Neural progenitor cell (in vitro differentiated cells): Measurements from ENCODE around the gene BAK1. TPM values are rescaled to one million over a fixed set of nuclear protein-coding genes. Genes with fewer than 3 reads are reported as not detected.

ENCODE experiments used
- DNase-seq: peaks from one replicate; pipeline ENCODE4 v3.0.0-alpha.2; 2016; ENCODE audit warnings: low spot score
- H2AFZ ChIP-seq: fragments of 200-600 bp; sonication (generic); replicated peaks from 2 replicates; pipeline ENCODE4 v1.6.1; 2016; ENCODE audit warnings: antibody characterized with exemption
- H3F3A ChIP-seq: fragments of 200-600 bp; sonication (generic); 2 replicates; pipeline ENCODE4 v1.6.1; 2016; ENCODE audit warnings: antibody characterized with exemption, low read depth
- H3K27ac ChIP-seq: fragments of 200-600 bp; sonication (generic); 2 replicates; pipeline ENCODE4 v1.5.1; 2016; ENCODE audit warnings: mild to moderate bottlenecking
- H3K27me3 ChIP-seq: fragments of 200-600 bp; sonication (generic); 2 replicates; pipeline ENCODE4 v1.6.1; 2016; ENCODE audit warnings: mild to moderate bottlenecking, moderate library complexity
- H3K36me3 ChIP-seq: fragments of 200-600 bp; sonication (generic); 2 replicates; pipeline ENCODE4 v1.5.1; 2016
- H3K4me1 ChIP-seq: fragments of 200-600 bp; sonication (generic); 2 replicates; pipeline ENCODE4 v1.6.1; 2016; ENCODE audit warnings: mixed run types
- H3K4me2 ChIP-seq: fragments of 200-600 bp; sonication (generic); 2 replicates; pipeline ENCODE4 v1.6.1; 2016
- H3K4me3 ChIP-seq: fragments of 200-600 bp; sonication (generic); 2 replicates; pipeline ENCODE4 v1.5.1; 2016
- H3K79me2 ChIP-seq: fragments of 200-600 bp; sonication (generic); 2 replicates; pipeline ENCODE4 v1.6.1; 2016; ENCODE audit warnings: low read depth
- H3K9ac ChIP-seq: fragments of 200-600 bp; sonication (generic); 2 replicates; pipeline ENCODE4 v1.6.1; 2016
- H3K9me3 ChIP-seq: fragments of 200-600 bp; sonication (generic); 2 replicates; pipeline ENCODE4 v1.5.1; 2016; ENCODE audit warnings: low read depth
- H4K20me1 ChIP-seq: fragments of 200-600 bp; sonication (generic); 2 replicates; pipeline ENCODE4 v1.6.1; 2016; ENCODE audit warnings: low read depth
- H3K27ac Mint-ChIP-seq: 3 replicates; pipeline ENCODE4 v1.8.0; 2021; ENCODE audit warnings: mixed read lengths
- H3K27me3 Mint-ChIP-seq: 2 replicates; pipeline ENCODE4 v1.8.0; 2022; ENCODE audit warnings: low read depth, mild to moderate bottlenecking, inconsistent platforms, moderate library complexity, mixed read lengths; ENCODE audit not compliant: insufficient read depth
- H3K36me3 Mint-ChIP-seq: 3 replicates; pipeline ENCODE4 v1.8.0; 2021; ENCODE audit warnings: mixed read lengths
- H3K4me1 Mint-ChIP-seq: 3 replicates; pipeline ENCODE4 v1.8.0; 2021; ENCODE audit warnings: mixed read lengths
- H3K4me3 Mint-ChIP-seq: 3 replicates; pipeline ENCODE4 v1.8.0; 2021; ENCODE audit warnings: mild to moderate bottlenecking, moderate library complexity, mixed read lengths
- H3K9me3 Mint-ChIP-seq: 3 replicates; pipeline ENCODE4 v1.8.0; 2020; ENCODE audit warnings: mixed read lengths
- CTCF ChIP-seq: fragments of 200-600 bp; sonication (generic); IDR thresholded peaks from 2 replicates; pipeline ENCODE4 v1.5.1; 2017; ENCODE audit warnings: antibody characterized with exemption, mild to moderate bottlenecking
- EZH2 ChIP-seq: fragments of 200-600 bp; sonication (generic); IDR thresholded peaks from 2 replicates; pipeline ENCODE4 v1.6.1; 2017; ENCODE audit warnings: antibody characterized with exemption, mild to moderate bottlenecking, moderate library complexity
- EZH2phosphoT487 ChIP-seq: fragments of 200-600 bp; sonication (generic); IDR thresholded peaks from 2 replicates; pipeline ENCODE4 v1.6.1; 2017; ENCODE audit warnings: antibody characterized with exemption
- total RNA-seq: library from RNA; depleted of rRNA; stranded (reverse); fragments of >200 nt; gene quantifications from 2 replicates; pipeline ENCODE4 v1.2.3, GENCODE V29; 2015; ENCODE audit warnings: low replicate concordance

The BAK1 gene
- total RNA-seq, 1 donor from 2014 or later, result 13.9 TPM

GRCh38 chr6:33592280-33592594 lies 12.2 kb upstream of the BAK1 start:
- Mint-ChIP-seq H3K27ac (peak overlapping the region; percentile 75), H3K4me3 (no peak overlapping the region)
- no peaks in the 10 kb centered on the region for H4K20me1 ChIP-seq

GRCh38 chr6:33591424-33592032 lies 11.5 kb upstream of the BAK1 start:
- no peaks in the 10 kb centered on the region for H3K79me2 ChIP-seq
- no peak overlapping the region for H3K27ac ChIP-seq
- peaks cover 7% of the 10 kb centered on the region for H3K4me1 ChIP-seq
- no peaks in the 10 kb centered on the region for H3K9me3 Mint-ChIP-seq
- no peaks in the 10 kb centered on the region for H3K36me3 Mint-ChIP-seq
- peaks cover 8% of the 10 kb centered on the region for H3K27me3 Mint-ChIP-seq
- H3K27me3 ChIP-seq, result peaks cover 17% of the 10 kb centered on the region
- no peak overlapping the region for H3K4me3 Mint-ChIP-seq
- no peak overlapping the region for H3K4me3 ChIP-seq
- peaks cover 17% of the 10 kb centered on the region for H3K4me1 Mint-ChIP-seq
- TF ChIP-seq EZH2 (no peak), CTCF (no peak), EZH2phosphoT487 (no peak)
- peak overlapping the region; percentile 57 for H3K27ac Mint-ChIP-seq
- no peak for DNase-seq
- no peak overlapping the region for H3K4me2 ChIP-seq
- no peak overlapping the region for H3K9ac ChIP-seq
- no peaks in the 10 kb centered on the region for H4K20me1 ChIP-seq
- no peaks in the 10 kb centered on the region for H3K36me3 ChIP-seq
- H3K9me3 ChIP-seq, result no peaks in the 10 kb centered on the region
- H3F3A ChIP-seq, result peaks cover 5% of the 10 kb centered on the region
- no peak overlapping the region for H2AFZ ChIP-seq

More at GRCh38 chr6:33592280-33592594, 12.2 kb upstream of the BAK1 start:
- Mint-ChIP-seq H3K27me3 (peaks cover 8% of the 10 kb centered on the region), H3K9me3 (no peaks in the 10 kb centered on the region), H3K4me1 (peaks cover 17% of the 10 kb centered on the region), H3K36me3 (no peaks in the 10 kb centered on the region)
- Histone ChIP-seq H3K4me3 (no peak overlapping the region), H3K27me3 (peaks cover 17% of the 10 kb centered on the region), H3K9me3 (no peaks in the 10 kb centered on the region), H3K36me3 (no peaks in the 10 kb centered on the region), H3K27ac (no peak overlapping the region), H3K79me2 (no peaks in the 10 kb centered on the region), H2AFZ (no peak overlapping the region), H3K4me1 (peaks cover 7% of the 10 kb centered on the region), H3F3A (peaks cover 5% of the 10 kb centered on the region), H3K4me2 (no peak overlapping the region), H3K9ac (no peak overlapping the region)
- DNase-seq, result no peak
- TF ChIP-seq EZH2phosphoT487, result no peak
- no peak for TF ChIP-seq EZH2
- TF ChIP-seq CTCF, result no peak

GRCh38 chr6:33590531-33591198 lies 10.6 kb upstream of the BAK1 start:
- H3K36me3 ChIP-seq, result no peaks in the 10 kb centered on the region
- H2AFZ ChIP-seq, result no peak overlapping the region
- H3F3A ChIP-seq, result peaks cover 5% of the 10 kb centered on the region
- Mint-ChIP-seq H3K36me3 (no peaks in the 10 kb centered on the region), H3K9me3 (no peaks in the 10 kb centered on the region), H3K4me1 (peaks cover 17% of the 10 kb centered on the region), H3K27ac (peak overlapping the region; percentile 39), H3K4me3 (no peak overlapping the region), H3K27me3 (peaks cover 7% of the 10 kb centered on the region)
- H3K27ac ChIP-seq, result no peak overlapping the region
- TF ChIP-seq CTCF (no peak), EZH2 (no peak), EZH2phosphoT487 (no peak)
- no peaks in the 10 kb centered on the region for H3K9me3 ChIP-seq
- no peak overlapping the region for H3K4me3 ChIP-seq
- no peaks in the 10 kb centered on the region for H3K79me2 ChIP-seq
- peaks cover 17% of the 10 kb centered on the region for H3K27me3 ChIP-seq
- H3K4me1 ChIP-seq, result peaks cover 7% of the 10 kb centered on the region
- H4K20me1 ChIP-seq, result no peaks in the 10 kb centered on the region
- no peak overlapping the region for H3K9ac ChIP-seq
- H3K4me2 ChIP-seq, result no peak overlapping the region
- DNase-seq, result no peak
